NOMO-1 treated with DMSO at 0.1 percent for 48 hours (cell line): ENCODE data around the gene PDZD7.

Source experiments
- DNase-seq: peaks from one replicate; lab custom pipeline; 2025; ENCODE audit not compliant: unreplicated experiment; lab: John Stamatoyannopoulos, UW

The PDZD7 gene

GRCh38 chr10:101020427-101021075, 10.4 kb downstream of the PDZD7 start:
- DNase-seq, result no peak

GRCh38 chr10:101019440-101019703, 11.6 kb downstream of the PDZD7 start:
- DNase-seq, result no peak

GRCh38 chr10:101018600-101019439, 12.1 kb downstream of the PDZD7 start:
- DNase-seq, result peak; percentile 78

GRCh38 chr10:101018118-101018599, 12.8 kb downstream of the PDZD7 start:
- peak; percentile 20 for DNase-seq

- DNase-seq, result no peak
Measured at GRCh38 chr10:101016814-101017213, 14.1 kb downstream of the PDZD7 start.

GRCh38 chr10:101015582-101015973, 15.4 kb downstream of the PDZD7 start:
- DNase-seq, result no peak

GRCh38 chr10:101014966-101015581, 15.9 kb downstream of the PDZD7 start:
- DNase-seq, result peak; percentile 34

GRCh38 chr10:101014230-101014884, 16.6 kb downstream of the PDZD7 start:
- peak; percentile 41 for DNase-seq

GRCh38 chr10:101013365-101013825, 17.5 kb downstream of the PDZD7 start:
- DNase-seq, result no peak

GRCh38 chr10:101012525-101013364, 18.2 kb downstream of the PDZD7 start:
- peak; percentile 87 for DNase-seq

GRCh38 chr10:101011517-101012423, 19.2 kb downstream of the PDZD7 start:
- DNase-seq, result no peak

- DNase-seq, result no peak
Measured at GRCh38 chr10:101010329-101010728, 20.6 kb downstream of the PDZD7 start.

GRCh38 chr10:101008823-101009423, 22.0 kb downstream of the PDZD7 start:
- DNase-seq, result no peak

- no peak for DNase-seq
Measured at GRCh38 chr10:101007915-101008822, 22.8 kb downstream of the PDZD7 start.

- no peak for DNase-seq
Measured at GRCh38 chr10:101007099-101007711, 23.7 kb downstream of the PDZD7 start.

- DNase-seq, result no peak
Measured at GRCh38 chr10:101006593-101007098, 24.3 kb downstream of the PDZD7 start.

GRCh38 chr10:101005869-101006567, 24.9 kb downstream of the PDZD7 start:
- DNase-seq, result no peak
